ENCODE results near the gene DLGAP4. TPM values are rescaled to one million over a fixed set of nuclear protein-coding genes. Genes with fewer than 3 reads are reported as not detected.
A peak's percentile ranks its signal among the peaks of the same experiment; 100 is the strongest.

DLGAP4 gene
- total and polyA plus RNA-seq, 2 of the 8 experiments (the other 6 are each of a cell fraction or from before 2014, with no cell fraction given) = 41.2 to 57.2 TPM

DNA sequence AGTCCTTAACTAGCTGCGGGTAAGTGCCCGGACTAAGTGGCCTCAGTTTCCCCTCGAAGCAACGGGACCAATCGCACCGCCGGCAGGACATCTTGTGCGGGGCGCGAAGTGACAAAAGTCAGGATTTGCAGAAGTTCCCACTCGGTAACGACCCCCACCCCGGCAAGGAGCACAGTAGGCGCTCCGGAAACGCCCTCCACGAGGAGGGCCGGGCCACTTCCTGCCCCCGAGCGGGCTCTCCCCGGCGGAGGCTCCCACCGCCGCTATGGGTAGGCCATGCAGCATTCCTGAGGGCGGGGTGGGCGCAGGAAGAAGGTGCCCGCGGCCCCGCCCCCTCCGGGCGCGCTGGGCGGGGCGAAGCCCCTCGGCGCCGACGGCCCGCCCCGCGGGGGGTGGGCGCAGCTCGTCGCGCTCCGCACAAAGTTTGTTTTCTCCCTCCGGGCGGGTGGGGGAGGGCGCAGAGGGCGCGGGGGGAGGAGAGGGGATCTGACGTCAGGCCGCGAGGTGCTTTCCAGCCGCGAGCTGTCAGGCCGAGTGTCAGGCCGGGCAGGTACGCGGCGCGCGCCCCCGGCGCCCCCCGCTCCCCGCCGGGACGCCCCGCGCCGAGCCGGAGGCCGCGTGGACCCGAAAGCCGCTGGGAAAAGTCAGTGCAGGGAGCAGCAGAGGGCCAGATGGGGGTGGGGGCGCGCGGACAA, 267.1 kb downstream of the DLGAP4 start, which contains the start of gene TGIF2 (continued):
- TF ChIP-seq, protein P1, sequence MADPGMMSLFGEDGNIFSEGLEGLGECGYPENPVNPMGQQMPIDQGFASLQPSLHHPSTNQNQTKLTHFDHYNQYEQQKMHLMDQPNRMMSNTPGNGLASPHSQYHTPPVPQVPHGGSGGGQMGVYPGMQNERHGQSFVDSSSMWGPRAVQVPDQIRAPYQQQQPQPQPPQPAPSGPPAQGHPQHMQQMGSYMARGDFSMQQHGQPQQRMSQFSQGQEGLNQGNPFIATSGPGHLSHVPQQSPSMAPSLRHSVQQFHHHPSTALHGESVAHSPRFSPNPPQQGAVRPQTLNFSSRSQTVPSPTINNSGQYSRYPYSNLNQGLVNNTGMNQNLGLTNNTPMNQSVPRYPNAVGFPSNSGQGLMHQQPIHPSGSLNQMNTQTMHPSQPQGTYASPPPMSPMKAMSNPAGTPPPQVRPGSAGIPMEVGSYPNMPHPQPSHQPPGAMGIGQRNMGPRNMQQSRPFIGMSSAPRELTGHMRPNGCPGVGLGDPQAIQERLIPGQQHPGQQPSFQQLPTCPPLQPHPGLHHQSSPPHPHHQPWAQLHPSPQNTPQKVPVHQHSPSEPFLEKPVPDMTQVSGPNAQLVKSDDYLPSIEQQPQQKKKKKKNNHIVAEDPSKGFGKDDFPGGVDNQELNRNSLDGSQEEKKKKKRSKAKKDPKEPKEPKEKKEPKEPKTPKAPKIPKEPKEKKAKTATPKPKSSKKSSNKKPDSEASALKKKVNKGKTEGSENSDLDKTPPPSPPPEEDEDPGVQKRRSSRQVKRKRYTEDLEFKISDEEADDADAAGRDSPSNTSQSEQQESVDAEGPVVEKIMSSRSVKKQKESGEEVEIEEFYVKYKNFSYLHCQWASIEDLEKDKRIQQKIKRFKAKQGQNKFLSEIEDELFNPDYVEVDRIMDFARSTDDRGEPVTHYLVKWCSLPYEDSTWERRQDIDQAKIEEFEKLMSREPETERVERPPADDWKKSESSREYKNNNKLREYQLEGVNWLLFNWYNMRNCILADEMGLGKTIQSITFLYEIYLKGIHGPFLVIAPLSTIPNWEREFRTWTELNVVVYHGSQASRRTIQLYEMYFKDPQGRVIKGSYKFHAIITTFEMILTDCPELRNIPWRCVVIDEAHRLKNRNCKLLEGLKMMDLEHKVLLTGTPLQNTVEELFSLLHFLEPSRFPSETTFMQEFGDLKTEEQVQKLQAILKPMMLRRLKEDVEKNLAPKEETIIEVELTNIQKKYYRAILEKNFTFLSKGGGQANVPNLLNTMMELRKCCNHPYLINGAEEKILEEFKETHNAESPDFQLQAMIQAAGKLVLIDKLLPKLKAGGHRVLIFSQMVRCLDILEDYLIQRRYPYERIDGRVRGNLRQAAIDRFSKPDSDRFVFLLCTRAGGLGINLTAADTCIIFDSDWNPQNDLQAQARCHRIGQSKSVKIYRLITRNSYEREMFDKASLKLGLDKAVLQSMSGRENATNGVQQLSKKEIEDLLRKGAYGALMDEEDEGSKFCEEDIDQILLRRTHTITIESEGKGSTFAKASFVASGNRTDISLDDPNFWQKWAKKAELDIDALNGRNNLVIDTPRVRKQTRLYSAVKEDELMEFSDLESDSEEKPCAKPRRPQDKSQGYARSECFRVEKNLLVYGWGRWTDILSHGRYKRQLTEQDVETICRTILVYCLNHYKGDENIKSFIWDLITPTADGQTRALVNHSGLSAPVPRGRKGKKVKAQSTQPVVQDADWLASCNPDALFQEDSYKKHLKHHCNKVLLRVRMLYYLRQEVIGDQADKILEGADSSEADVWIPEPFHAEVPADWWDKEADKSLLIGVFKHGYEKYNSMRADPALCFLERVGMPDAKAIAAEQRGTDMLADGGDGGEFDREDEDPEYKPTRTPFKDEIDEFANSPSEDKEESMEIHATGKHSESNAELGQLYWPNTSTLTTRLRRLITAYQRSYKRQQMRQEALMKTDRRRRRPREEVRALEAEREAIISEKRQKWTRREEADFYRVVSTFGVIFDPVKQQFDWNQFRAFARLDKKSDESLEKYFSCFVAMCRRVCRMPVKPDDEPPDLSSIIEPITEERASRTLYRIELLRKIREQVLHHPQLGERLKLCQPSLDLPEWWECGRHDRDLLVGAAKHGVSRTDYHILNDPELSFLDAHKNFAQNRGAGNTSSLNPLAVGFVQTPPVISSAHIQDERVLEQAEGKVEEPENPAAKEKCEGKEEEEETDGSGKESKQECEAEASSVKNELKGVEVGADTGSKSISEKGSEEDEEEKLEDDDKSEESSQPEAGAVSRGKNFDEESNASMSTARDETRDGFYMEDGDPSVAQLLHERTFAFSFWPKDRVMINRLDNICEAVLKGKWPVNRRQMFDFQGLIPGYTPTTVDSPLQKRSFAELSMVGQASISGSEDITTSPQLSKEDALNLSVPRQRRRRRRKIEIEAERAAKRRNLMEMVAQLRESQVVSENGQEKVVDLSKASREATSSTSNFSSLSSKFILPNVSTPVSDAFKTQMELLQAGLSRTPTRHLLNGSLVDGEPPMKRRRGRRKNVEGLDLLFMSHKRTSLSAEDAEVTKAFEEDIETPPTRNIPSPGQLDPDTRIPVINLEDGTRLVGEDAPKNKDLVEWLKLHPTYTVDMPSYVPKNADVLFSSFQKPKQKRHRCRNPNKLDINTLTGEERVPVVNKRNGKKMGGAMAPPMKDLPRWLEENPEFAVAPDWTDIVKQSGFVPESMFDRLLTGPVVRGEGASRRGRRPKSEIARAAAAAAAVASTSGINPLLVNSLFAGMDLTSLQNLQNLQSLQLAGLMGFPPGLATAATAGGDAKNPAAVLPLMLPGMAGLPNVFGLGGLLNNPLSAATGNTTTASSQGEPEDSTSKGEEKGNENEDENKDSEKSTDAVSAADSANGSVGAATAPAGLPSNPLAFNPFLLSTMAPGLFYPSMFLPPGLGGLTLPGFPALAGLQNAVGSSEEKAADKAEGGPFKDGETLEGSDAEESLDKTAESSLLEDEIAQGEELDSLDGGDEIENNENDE (IDR thresholded peaks at IDR 0.05; ENCODE audit: insufficient replicate concordance, low read length) = no peak
- TF ChIP-seq CHD1 (IDR thresholded peaks at IDR 0.05; ENCODE audit: low read depth, low read length) (no peak), CBX8 (IDR thresholded peaks at IDR 0.05; ENCODE audit: borderline replicate concordance, low read depth, low read length) (no peak), CTBP2 (IDR thresholded peaks at IDR 0.05; ENCODE audit: borderline replicate concordance, insufficient read depth, insufficient read length, low read length) (no peak), CREB1 (IDR thresholded peaks at IDR 0.05) (0 out of 2 replicates have a peak, but pooled peaks have one; percentile 63), FOSL1 (IDR thresholded peaks at IDR 0.05; ENCODE audit: insufficient read depth, low read depth, low read length) (no peak), PHF8 (conservative IDR thresholded peaks at IDR 0.05; ENCODE audit: low read depth, low read length) (no peak; the same call in 1 of the 2 replicates), GABPA (IDR thresholded peaks at IDR 0.05; ENCODE audit: borderline replicate concordance, insufficient read depth, low read length) (no peak; the same call in 1 of the 2 replicates), TBP (IDR thresholded peaks at IDR 0.05; ENCODE audit: low read depth, low read length) (peak; percentile 46), HDAC6 (IDR thresholded peaks at IDR 0.05; ENCODE audit: low read depth, low read length) (no peak)

Data from H1 (cell line).